Gastroesophageal sphincter (tissue), 3 donors: Measurements from ENCODE around the gene PCSK7.

Source experiments
- CTCF ChIP-seq, 4 experiments: fragments of 200-600 bp in 2 of 4; fragments of 450-650 bp in 2 of 4; sonication (generic) in 1 of 4; IDR thresholded peaks; one replicate each; pipeline ENCODE4 v1.5.1; 2017 to 2019; ENCODE audit warnings: antibody characterized with exemption in 4 of 4, mild to moderate bottlenecking in 2 of 4, moderate library complexity in 2 of 4
- POLR2A ChIP-seq, 2 donors: fragments of 450-650 bp; IDR thresholded peaks; one replicate each; pipeline ENCODE4 v1.6.1; 2017; ENCODE audit warnings: antibody characterized with exemption in 2 of 2, mild to moderate bottlenecking in 2 of 2, moderate library complexity in 1 of 2
- POLR2AphosphoS5 ChIP-seq: sonication (generic); formaldehyde crosslinking; IDR thresholded peaks from one replicate; pipeline ENCODE4 v1.6.1; 2017; ENCODE audit warnings: antibody characterized with exemption

- no peak for TF ChIP-seq CTCF (IDR thresholded peaks at IDR 0.05)
- no peak for TF ChIP-seq POLR2A (IDR thresholded peaks at IDR 0.05)
- TF ChIP-seq POLR2AphosphoS5, result no peak
Measured at GRCh38 chr11:117265745-117266144, 33.9 kb upstream of the PCSK7 start.
